K562 (cell line): ENCODE results near the gene SCAPER. TPM values are rescaled to one million over a fixed set of nuclear protein-coding genes. Genes with fewer than 3 reads are reported as not detected.

Experiments
- ATAC-seq: fragments of 200-7000 bp; cut with Tn5 transposase; 3 replicates; pipeline ENCODE4 v1.9.1; 2020; ENCODE audit warnings: moderate library complexity
- BruUV-seq: library from RNA; stranded (reverse); fragments of 400-500 nt; replicated peaks from 2 replicates; lab custom pipeline; 2021; lab: Mats Ljungman, UMichigan
- CTCF ChIA-PET: fragments of 300-600 bp; formaldehyde crosslinking; extraction: SDS; loops from one replicate; lab custom pipeline; 2021; ENCODE audit warnings: low intra/inter-chr PET ratio; lab: Yijun Ruan, JAX
- POLR2A ChIA-PET: fragments of 300-600, 350-650 bp; sonication (Branson Sonifier 250); formaldehyde crosslinking; extraction: SDS; loops from one replicate; lab custom pipeline; 2021; ENCODE audit warnings: antibody characterized with exemption, inconsistent platforms; lab: Yijun Ruan, JAX
- DNase-seq, 4 experiments: peaks; one replicate each; pipeline versions ENCODE4 v3.0.0 to v3.0.0-alpha.2; 2011 to 2018; ENCODE audit warnings: low spot score in 3 of 4, mixed read lengths in 3 of 4; ENCODE audit errors: extremely low read depth in 1 of 4
- FAIRE-seq: peaks from 2 replicates; lab custom pipeline; 2011; peaks lifted over from hg19 to GRCh38; lab: Jason Lieb, UNC
- H2AFZ ChIP-seq: 2 replicates; pipeline ENCODE4 v1.6.0; 2011; ENCODE audit warnings: low read depth, low read length, control low read depth, inconsistent platforms
- H3K27ac ChIP-seq: fragments of 200-600 bp; 3 replicates; pipeline ENCODE4 v1.8.0; 2011; ENCODE audit warnings: low read depth, mild to moderate bottlenecking, control low read depth, inconsistent platforms, low read length, moderate library complexity, mixed read lengths; ENCODE audit errors: extremely low read depth
- H3K27me3 ChIP-seq, 2 experiments: fragments of 300-600 bp in 1 of 2; 2 replicates in 1 of 2; 3 replicates in 1 of 2; pipeline versions ENCODE4 v1.6.0 to v1.8.0; 2011; ENCODE audit warnings: inconsistent platforms in 2 of 2, low read length in 2 of 2, mild to moderate bottlenecking in 1 of 2, mixed read lengths in 1 of 2, moderate library complexity in 1 of 2; ENCODE audit not compliant: control insufficient read depth in 2 of 2, insufficient read depth in 2 of 2
- H3K36me3 ChIP-seq: fragments of 300-600 bp; 3 replicates; pipeline ENCODE4 v1.8.0; 2011; ENCODE audit warnings: mild to moderate bottlenecking, low read length, inconsistent platforms; ENCODE audit not compliant: control insufficient read depth, insufficient read depth
- H3K4me1 ChIP-seq, 2 experiments: fragments of 200-600 bp in 1 of 2; replicated peaks in 1 of 2; 2 replicates in 1 of 2; 3 replicates in 1 of 2; pipeline versions ENCODE4 v1.5.1 to v1.8.0; 2011; ENCODE audit warnings: inconsistent platforms in 2 of 2, low read length in 2 of 2, mild to moderate bottlenecking in 1 of 2, mixed read lengths in 1 of 2, moderate library complexity in 1 of 2; ENCODE audit not compliant: control insufficient read depth in 2 of 2, insufficient read depth in 2 of 2
- H3K4me2 ChIP-seq: 2 replicates; pipeline ENCODE4 v1.6.1; 2011; ENCODE audit warnings: low read length, control low read depth, inconsistent platforms, mixed read lengths; ENCODE audit not compliant: insufficient read depth
- H3K4me3 ChIP-seq: fragments of 200-600 bp; sonication (generic), shearing (Covaris generic); 2 replicates; pipeline ENCODE4 v1.5.1; 2016; ENCODE audit warnings: control low read depth, inconsistent platforms
- H3K79me2 ChIP-seq: fragments of 200-600 bp; 3 replicates; pipeline ENCODE4 v1.8.0; 2011; ENCODE audit warnings: low read length, inconsistent platforms; ENCODE audit not compliant: control insufficient read depth, insufficient read depth
- H3K9ac ChIP-seq, 2 experiments: 2 replicates each; pipeline versions ENCODE4 v1.6.0 to v1.6.1; 2011; ENCODE audit warnings: low read depth in 2 of 2, low read length in 2 of 2, control low read depth in 1 of 2, inconsistent platforms in 1 of 2, mild to moderate bottlenecking in 1 of 2, mixed read lengths in 1 of 2; ENCODE audit not compliant: insufficient read depth in 1 of 2
- H3K9me1 ChIP-seq: one replicate; pipeline ENCODE4 v1.6.0; 2011; ENCODE audit warnings: inconsistent platforms, mild to moderate bottlenecking, low read length, moderate library complexity; ENCODE audit not compliant: control insufficient read depth, insufficient read depth
- H3K9me3 ChIP-seq: replicated peaks from 2 replicates; pipeline ENCODE4 v1.5.1; 2011; ENCODE audit warnings: low read depth, low read length, inconsistent platforms; ENCODE audit not compliant: control insufficient read depth, insufficient read depth
- H4K20me1 ChIP-seq: replicated peaks from 2 replicates; pipeline ENCODE4 v1.6.1; 2011; ENCODE audit warnings: low read length, inconsistent platforms, mixed read lengths; ENCODE audit not compliant: control insufficient read depth, insufficient read depth
- ARID1B ChIP-seq: fragments of 450-650 bp; IDR thresholded peaks from 2 replicates; pipeline ENCODE4 v1.6.1; 2016; ENCODE audit warnings: antibody characterized with exemption, mild to moderate bottlenecking, inconsistent platforms
- E2F4 ChIP-seq: sonication (generic); formaldehyde crosslinking; IDR thresholded peaks from 2 replicates; pipeline ENCODE4 v1.8.0; 2022; ENCODE audit warnings: mild to moderate bottlenecking, low read depth, missing genetic modification reagents
- HNRNPLL ChIP-seq: fragments of 200-400 bp; formaldehyde crosslinking; IDR thresholded peaks from 2 replicates; pipeline ENCODE4 v1.6.1; 2017; ENCODE audit warnings: low read length, low read depth, mild to moderate bottlenecking; ENCODE audit not compliant: poor library complexity, severe bottlenecking
- HOXB6 ChIP-seq: fragments of 250-450 bp; sonication (Bioruptor Pico); IDR thresholded peaks from 2 replicates; pipeline ENCODE4 v1.5.1; 2022; ENCODE audit warnings: mild to moderate bottlenecking, borderline replicate concordance
- MCM5 ChIP-seq: fragments of 450-650 bp; IDR thresholded peaks from 2 replicates; pipeline ENCODE4 v1.6.1; 2016; ENCODE audit warnings: low read depth
- MNT ChIP-seq, 2 experiments: fragments of 450-650 bp; conservative IDR thresholded peaks; 2 replicates each; pipeline ENCODE4 v1.6.1; 2017; ENCODE audit warnings: mild to moderate bottlenecking in 2 of 2, moderate library complexity in 2 of 2
- RCOR1 ChIP-seq, 2 experiments: IDR thresholded peaks; 2 replicates each; pipeline ENCODE4 v1.6.1; 2012; ENCODE audit warnings: low read depth in 2 of 2, low read length in 2 of 2, borderline replicate concordance in 1 of 2, improper control_type of control experiment in 1 of 2
- THAP7 ChIP-seq: fragments of 250-450 bp; sonication (Bioruptor Pico); IDR thresholded peaks from 2 replicates; pipeline ENCODE4 v1.5.0; 2021
- ZNF124 ChIP-seq: sonication (generic); formaldehyde crosslinking; IDR thresholded peaks from 2 replicates; pipeline ENCODE4 v1.8.1; 2022; ENCODE audit warnings: missing genetic modification reagents
- ZNF280B ChIP-seq: fragments of 250-450 bp; sonication (Bioruptor Pico); IDR thresholded peaks from 2 replicates; pipeline ENCODE4 v1.5.1; 2021; ENCODE audit warnings: mild to moderate bottlenecking
- ZNF431 ChIP-seq: sonication (generic); formaldehyde crosslinking; IDR thresholded peaks from 2 replicates; pipeline ENCODE4 v1.8.0; 2022; ENCODE audit warnings: mild to moderate bottlenecking, missing genetic modification reagents
- in situ Hi-C: fragments of 300-500 bp; cut with MboI; formaldehyde crosslinking; loops from 4 replicates; pipeline ENCODE4 v1.15.0; 2018; ENCODE audit warnings: inconsistent platforms, mixed read lengths
- intact Hi-C: fragments of 100-400 bp; cut with micrococcal nuclease; formaldehyde crosslinking; loops from 2 replicates; pipeline ENCODE4 v1.14.2; 2022
- polyA plus RNA-seq, 8 experiments: library from polyadenylated mRNA; depleted of rRNA in 4 of 8; stranded (reverse) in 5 of 8; unstranded in 3 of 8; fragments of >200 nt; fragmentation: Nextera tagmentation in 2 of 8; fragmentation: Illumina TruSeq in 1 of 8; extraction: Ambion mirVana in 2 of 8; extraction: Trizol in 1 of 8; gene quantifications; 2 replicates each; pipeline versions ENCODE4 v1.2.1 to v1.2.3, GENCODE V29; 2011 to 2014; ENCODE audit warnings: inconsistent platforms in 1 of 8, missing spikeins in 1 of 8
- total RNA-seq, 7 experiments: library from RNA; depleted of rRNA in 6 of 7; stranded (reverse); fragments of >200 nt in 6 of 7; fragmentation: Illumina TruSeq in 2 of 7; extraction: Trizol in 2 of 7; gene quantifications; 2 replicates each; pipeline versions ENCODE4 v1.2.1 to v1.2.3, GENCODE V29; 2011 to 2021; ENCODE audit warnings: low replicate concordance in 1 of 7

SCAPER gene
- total and polyA plus RNA-seq, 9 of the 15 experiments (the other 6 are each of a cell fraction or from before 2014, with no cell fraction given): 1.3 to 5.7 (median 3.2) TPM

GRCh38 chr15:76614725-76615124 lies 290.4 kb downstream of the SCAPER start:
- no peak overlapping the region for H3K4me2 ChIP-seq
- DNase-seq (no peak), ATAC-seq (no peak), FAIRE-seq (no peak)
- no peaks in the 10 kb centered on the region for H3K9me3 ChIP-seq
- H3K9me1 ChIP-seq: no peaks in the 10 kb centered on the region
- ChIA-PET POLR2A (no interaction called here), CTCF (no interaction called here)
- no peaks in the 10 kb centered on the region for H3K4me1 ChIP-seq
- no peak overlapping the region for H3K27ac ChIP-seq
- no TSS peak for BruUV-seq
- H3K4me3 ChIP-seq: no peak overlapping the region
- in situ Hi-C loops (no loop called here), intact Hi-C loops (no loop called here)
- H4K20me1 ChIP-seq: no peaks in the 10 kb centered on the region
- H3K36me3 ChIP-seq: no peaks in the 10 kb centered on the region
- H3K9ac ChIP-seq: no peak overlapping the region
- no peaks in the 10 kb centered on the region for H3K27me3 ChIP-seq
- no peak overlapping the region for H2AFZ ChIP-seq
- no peaks in the 10 kb centered on the region for H3K79me2 ChIP-seq
- TF ChIP-seq HOXB6 (CRISPR knock-in tag): no peak
- no peak for TF ChIP-seq ZNF431 (CRISPR knock-in tag)
- no peak for TF ChIP-seq RCOR1 (IDR thresholded peaks at IDR 0.05; ENCODE audit: borderline replicate concordance in 1 of 2, low read depth in 2 of 2, low read length in 2 of 2)
- TF ChIP-seq ZNF280B (CRISPR knock-in tag): no peak
- TF ChIP-seq ZNF124: no peak
- no peak for TF ChIP-seq MNT (conservative IDR thresholded peaks at IDR 0.05)
- no peak for TF ChIP-seq ARID1B
- TF ChIP-seq THAP7 (CRISPR knock-in tag): no peak
- no peak for TF ChIP-seq MCM5
- no peak for TF ChIP-seq HNRNPLL
- TF ChIP-seq E2F4: no peak
